HG02763 (cell line): ENCODE measurements around the gene PSMD2.

Experiments used
- ATAC-seq: cut with Tn5 transposase; IDR thresholded peaks from one replicate; pipeline ENCODE4 v1.9.1; 2021; ENCODE audit warnings: mild to moderate bottlenecking, moderate library complexity; ENCODE audit not compliant: unreplicated experiment

PSMD2 gene

GRCh38 chr3:184315871-184316661, 17.0 kb downstream of the PSMD2 start:
- no peak for ATAC-seq

DNA sequence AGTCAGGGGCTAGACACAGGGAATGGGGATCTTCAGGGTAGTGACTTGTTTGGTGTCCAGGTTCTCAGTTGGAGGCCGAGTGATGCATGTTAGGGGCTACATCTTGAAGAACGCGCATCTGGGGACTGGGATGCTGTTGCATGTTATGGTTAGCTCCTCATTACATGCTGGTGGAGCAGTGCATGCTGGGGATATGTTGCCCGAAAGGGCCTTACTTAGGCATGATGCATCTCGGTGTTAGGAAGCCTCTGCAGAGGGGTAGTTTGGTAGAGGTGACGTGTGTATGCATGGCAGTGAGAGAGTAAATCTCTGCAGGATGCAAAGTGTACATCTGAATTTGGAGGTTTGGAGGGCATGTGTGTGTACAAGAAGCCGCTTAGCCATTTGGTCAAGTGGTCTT, 17.8 kb downstream of the PSMD2 start:
- ATAC-seq, result no peak

DNA sequence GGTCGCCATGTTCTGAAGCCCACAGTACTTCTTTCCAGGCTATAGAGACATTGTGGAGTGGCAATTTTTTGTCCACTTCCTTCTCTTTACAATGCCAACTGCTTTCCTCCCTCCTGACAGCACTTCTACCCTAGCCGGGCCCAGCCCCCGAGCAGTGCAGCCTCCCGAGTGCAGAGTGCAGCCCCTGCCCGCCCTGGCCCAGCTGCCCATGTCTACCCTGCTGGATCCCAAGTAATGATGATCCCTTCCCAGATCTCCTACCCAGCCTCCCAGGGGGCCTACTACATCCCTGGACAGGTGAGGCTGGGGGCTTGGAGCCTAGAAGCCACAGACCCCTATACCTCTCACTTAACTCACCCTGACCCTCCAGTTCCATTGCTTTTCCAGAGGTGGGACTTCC, 18.2 kb downstream of the PSMD2 start:
- no peak for ATAC-seq

DNA sequence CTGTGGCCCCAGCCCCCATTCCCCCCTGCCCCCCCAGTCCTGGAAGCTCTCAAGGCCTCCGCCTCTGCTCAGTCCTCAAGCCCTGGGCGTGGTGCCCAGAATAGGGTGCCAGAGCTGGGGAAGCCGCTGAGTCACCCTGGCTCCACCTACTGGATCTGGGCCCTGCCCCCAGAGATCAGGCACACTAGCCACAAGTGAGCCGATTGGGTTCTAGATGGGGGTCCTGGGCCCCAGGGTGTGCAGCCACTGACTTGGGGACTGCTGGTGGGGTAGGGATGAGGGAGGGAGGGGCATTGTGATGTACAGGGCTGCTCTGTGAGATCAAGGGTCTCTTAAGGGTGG, 21.0 kb downstream of the PSMD2 start:
- ATAC-seq, result no peak

- no peak for ATAC-seq
Measured at GRCh38 chr3:184321666-184322065, 22.6 kb downstream of the PSMD2 start.

DNA sequence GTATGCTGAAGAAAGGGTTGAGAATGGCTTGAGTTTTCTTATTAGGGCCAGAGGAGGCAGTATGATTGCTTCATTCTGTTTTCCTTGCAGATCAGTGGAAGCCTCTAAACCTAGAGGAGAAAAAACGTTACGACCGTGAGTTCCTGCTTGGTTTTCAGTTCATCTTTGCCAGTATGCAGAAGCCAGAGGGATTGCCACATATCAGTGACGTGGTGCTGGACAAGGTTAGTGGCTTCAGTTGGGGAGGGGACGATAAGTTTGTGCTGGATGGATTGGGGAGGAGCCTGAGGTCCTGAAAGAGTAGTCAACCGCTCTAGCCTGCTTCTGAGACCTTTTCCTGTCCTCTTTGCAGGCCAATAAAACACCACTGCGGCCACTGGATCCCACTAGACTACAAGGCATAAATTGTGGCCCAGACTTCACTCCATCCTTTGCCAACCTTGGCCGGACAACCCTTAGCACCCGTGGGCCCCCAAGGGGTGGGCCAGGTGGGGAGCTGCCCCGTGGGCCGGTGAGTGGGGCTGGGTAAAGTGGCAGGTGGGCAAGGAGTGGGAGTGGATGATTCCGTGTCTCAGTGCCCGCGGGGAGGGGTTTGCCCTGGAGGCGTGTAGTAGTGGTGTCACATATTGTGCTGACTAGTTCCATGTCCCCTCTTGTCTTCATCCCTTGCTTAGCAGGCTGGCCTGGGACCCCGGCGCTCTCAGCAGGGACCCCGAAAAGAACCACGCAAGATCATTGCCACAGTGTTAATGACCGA, 23.9 kb downstream of the PSMD2 start:
- no peak for ATAC-seq

DNA sequence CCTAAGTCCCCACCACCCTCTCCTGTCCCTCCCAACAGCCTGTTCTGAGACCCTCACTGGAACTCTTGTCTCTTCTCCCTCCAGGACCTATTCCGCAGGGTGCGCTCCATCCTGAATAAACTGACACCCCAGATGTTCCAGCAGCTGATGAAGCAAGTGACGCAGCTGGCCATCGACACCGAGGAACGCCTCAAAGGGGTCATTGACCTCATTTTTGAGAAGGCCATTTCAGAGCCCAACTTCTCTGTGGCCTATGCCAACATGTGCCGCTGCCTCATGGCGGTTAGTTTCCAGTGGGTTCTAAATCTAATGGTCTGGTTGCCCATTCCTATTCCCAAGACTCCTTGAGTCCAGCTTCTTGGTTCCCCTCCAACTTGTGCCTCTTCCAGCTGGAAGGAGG, 24.7 kb downstream of the PSMD2 start:
- ATAC-seq, result no peak

DNA sequence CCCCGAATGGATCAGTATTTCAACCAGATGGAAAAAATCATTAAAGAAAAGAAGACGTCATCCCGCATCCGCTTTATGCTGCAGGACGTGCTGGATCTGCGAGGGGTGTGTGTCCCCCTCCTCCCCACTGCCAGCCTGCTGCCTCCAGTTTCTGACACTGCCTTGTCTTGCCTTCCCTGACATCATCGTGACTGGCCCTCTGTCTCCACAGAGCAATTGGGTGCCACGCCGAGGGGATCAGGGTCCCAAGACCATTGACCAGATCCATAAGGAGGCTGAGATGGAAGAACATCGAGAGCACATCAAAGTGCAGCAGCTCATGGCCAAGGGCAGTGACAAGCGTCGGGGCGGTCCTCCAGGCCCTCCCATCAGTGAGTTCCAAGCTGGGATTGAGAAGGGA, 26.2 kb downstream of the PSMD2 start:
- ATAC-seq, result no peak

DNA sequence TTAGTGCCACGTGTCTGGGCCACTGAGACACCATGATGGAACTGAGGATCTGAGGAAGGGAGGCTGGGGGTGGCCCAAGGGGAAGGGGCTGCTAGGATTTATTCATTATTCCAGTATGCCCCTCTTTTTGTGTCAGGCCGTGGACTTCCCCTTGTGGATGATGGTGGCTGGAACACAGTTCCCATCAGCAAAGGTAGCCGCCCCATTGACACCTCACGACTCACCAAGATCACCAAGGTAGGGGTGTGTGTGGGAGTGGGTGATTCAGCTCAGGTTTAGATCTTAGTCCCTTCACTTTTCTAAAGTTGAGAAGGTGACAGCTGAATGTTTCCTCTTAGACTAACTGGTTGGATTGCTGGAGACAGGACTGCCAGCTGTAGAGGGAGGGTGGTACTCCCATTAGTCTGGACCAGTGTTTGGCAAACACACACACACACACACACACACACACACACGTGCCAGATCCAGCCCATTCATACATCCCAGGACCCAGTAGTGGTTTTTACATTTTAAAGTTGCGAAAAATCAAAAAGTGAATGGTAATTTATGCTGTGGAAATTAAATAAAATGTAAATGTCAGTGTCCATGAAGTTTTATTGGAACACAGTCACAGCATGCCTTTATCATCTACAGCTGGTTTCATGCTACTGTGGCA, 26.8 kb downstream of the PSMD2 start:
- no peak for ATAC-seq

DNA sequence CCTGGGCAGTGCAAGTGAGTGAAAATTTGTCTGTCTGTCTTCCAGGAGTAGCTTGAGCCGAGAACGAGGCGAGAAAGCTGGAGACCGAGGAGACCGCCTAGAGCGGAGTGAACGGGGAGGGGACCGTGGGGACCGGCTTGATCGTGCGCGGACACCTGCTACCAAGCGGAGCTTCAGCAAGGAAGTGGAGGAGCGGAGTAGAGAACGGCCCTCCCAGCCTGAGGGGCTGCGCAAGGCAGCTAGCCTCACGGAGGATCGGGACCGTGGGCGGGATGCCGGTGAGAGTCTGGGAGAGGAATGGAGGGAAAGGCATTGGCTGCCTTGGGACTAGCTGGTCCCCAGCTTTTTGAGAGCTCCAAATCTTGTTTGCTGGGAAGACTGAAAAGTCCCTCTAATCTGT, 28.1 kb downstream of the PSMD2 start:
- ATAC-seq, result no peak

GRCh38 chr3:184328516-184328915, 29.5 kb downstream of the PSMD2 start:
- no peak for ATAC-seq

DNA sequence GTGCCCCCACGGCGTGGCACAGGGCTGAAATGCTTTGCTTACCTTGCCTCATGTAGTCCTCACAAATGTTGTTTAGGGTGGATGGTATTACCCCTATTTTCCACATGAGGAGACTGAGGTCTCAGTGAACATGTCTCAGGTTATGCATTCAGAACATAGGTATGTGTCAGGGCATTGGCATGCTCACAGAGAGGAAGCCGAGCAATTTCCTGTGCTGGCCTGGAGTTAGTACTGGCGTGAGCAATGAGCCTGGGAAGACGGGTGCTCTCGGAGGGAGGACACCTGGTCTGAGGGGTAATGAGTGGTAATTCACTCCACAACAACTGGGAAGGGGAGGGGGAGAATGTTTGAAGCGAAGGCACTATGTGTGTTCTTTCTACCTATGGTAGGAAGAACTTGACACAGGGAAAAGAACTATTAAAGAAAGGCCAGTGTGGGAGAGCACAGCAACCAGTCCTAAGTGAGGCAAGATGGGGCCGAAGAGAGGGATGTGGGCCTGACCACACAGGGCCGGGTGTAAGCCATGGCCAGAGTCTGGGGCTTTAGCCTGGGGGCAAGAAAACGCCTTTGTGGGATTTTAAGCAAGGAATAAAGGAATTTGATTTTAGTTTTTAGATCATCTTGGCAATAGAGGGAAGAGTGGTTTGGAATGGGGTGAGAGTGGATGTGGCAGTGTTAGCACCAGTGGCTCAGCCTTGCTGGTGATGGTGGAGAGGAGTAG, 33.5 kb downstream of the PSMD2 start:
- ATAC-seq, result no peak

DNA sequence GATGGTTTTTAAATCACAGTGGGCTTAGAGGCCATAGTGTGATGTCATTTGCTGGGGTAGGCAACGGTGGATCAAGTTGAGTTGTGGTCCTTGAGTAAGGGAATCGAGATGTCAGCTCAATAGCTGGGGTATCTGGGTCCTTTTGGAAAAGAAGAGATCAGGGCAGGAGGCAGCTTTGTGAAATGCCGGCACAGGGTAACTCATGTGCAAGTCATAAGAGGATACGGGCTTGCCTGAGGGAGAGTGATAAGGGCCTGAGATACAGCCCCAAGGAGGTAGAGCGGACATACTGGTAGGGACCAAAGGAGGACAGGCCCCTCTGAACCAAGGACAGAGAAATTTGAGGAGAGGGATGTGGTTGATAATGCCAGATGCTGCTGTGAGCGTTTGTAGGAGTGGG, 34.1 kb downstream of the PSMD2 start:
- ATAC-seq, result no peak

DNA sequence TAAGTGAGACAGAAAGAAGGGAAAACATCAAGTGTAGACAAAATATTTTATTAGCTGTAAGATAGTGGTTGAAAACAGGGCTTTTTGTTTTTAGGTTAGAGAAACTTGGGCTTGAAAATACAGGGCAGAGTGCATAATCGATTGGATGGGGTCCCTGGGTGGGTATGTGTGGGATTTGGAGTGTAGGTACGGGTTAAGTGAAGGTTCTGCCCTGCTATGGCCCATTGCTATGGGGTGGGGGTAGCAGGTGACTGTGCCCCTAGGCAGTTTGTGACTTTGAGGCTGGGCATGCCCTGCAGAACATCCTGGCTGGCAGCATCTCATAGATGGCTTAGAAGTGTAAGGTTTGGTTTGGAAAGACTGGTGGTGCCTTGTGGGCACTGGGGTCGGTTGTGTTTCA, 34.7 kb downstream of the PSMD2 start:
- ATAC-seq, result no peak

DNA sequence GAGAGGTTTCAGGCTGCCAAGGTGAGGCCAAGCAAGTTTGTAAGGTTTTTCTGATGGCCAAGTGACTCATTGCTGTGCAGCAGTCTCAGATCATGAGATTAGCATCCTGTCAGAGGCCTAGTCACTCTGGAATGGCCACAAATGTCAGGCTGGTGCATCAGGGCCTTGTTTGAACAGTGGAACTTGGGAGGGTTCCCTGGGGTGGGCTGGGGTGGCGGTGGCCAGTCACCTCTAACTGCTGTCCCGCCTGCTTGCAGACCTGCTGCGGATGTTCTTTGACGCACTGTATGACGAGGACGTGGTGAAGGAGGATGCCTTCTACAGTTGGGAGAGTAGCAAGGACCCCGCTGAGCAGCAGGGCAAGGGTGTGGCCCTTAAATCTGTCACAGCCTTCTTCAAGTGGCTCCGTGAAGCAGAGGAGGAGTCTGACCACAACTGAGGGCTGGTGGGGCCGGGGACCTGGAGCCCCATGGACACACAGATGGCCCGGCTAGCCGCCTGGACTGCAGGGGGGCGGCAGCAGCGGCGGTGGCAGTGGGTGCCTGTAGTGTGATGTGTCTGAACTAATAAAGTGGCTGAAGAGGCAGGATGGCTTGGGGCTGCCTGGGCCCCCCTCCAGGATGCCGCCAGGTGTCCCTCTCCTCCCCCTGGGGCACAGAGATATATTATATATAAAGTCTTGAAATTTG, 35.6 kb downstream of the PSMD2 start:
- ATAC-seq, result no peak

- no peak for ATAC-seq
Measured at GRCh38 chr3:184335291-184335660, 36.2 kb downstream of the PSMD2 start.

GRCh38 chr3:184335661-184336546, 36.9 kb downstream of the PSMD2 start:
- ATAC-seq, result peak; percentile 75

GRCh38 chr3:184336547-184337398, 37.7 kb downstream of the PSMD2 start:
- ATAC-seq, result no peak

GRCh38 chr3:184337399-184337714, 38.3 kb downstream of the PSMD2 start, which contains the start of gene FAM131A:
TSS of gene FAM131A (plus strand) at chr3:184337600. CDS start at chr3:184337631, 31 bp downstream.
- ATAC-seq, result no peak
